CD8-positive, alpha-beta memory T cell (primary cell): ENCODE results near the gene NOL4L. TPM values are rescaled to one million over a fixed set of nuclear protein-coding genes. Genes with fewer than 3 reads are reported as not detected.

Source experiments
- CTCF ChIA-PET: fragments of 350-600 bp; sonication (Branson Sonifier 250); formaldehyde crosslinking; loops from one replicate; lab custom pipeline; 2021; ENCODE audit warnings: antibody characterized with exemption; lab: Charles Lee
- POLR2A ChIA-PET: fragments of 350-600 bp; sonication (Branson Sonifier 250); formaldehyde crosslinking; loops from one replicate; lab custom pipeline; 2021; ENCODE audit warnings: antibody characterized with exemption; lab: Charles Lee
- DNase-seq, 5 donors: peaks; one replicate each; pipeline versions ENCODE4 v3.0.0 to v3.0.0-alpha.2; 2020 to 2022; ENCODE audit warnings: mixed read lengths in 1 of 5
- H3K27ac ChIP-seq: one replicate; pipeline ENCODE4 v1.7.0; 2013; ENCODE audit warnings: low read depth, mild to moderate bottlenecking, low read length, moderate library complexity
- H3K27me3 ChIP-seq: 2 replicates; pipeline ENCODE4 v1.7.0; 2013; ENCODE audit warnings: low read length, mild to moderate bottlenecking; ENCODE audit not compliant: insufficient read depth, poor library complexity, severe bottlenecking
- H3K36me3 ChIP-seq: 2 replicates; pipeline ENCODE4 v1.7.0; 2013; ENCODE audit warnings: mild to moderate bottlenecking, low read length, moderate library complexity; ENCODE audit not compliant: insufficient read depth
- H3K4me1 ChIP-seq: 2 replicates; pipeline ENCODE4 v1.7.0; 2013; ENCODE audit warnings: mild to moderate bottlenecking, low read length, moderate library complexity; ENCODE audit not compliant: insufficient read depth
- H3K4me3 ChIP-seq: 2 replicates; pipeline ENCODE4 v1.7.0; 2013; ENCODE audit warnings: mild to moderate bottlenecking, low read length
- H3K9me3 ChIP-seq: 2 replicates; pipeline ENCODE4 v1.7.0; 2013; ENCODE audit warnings: mild to moderate bottlenecking, low read length
- H3K27ac Mint-ChIP-seq, 8 donors: one replicate each; pipeline ENCODE4 v1.8.0; 2020 to 2021; ENCODE audit warnings: mixed read lengths in 8 of 8, mild to moderate bottlenecking in 6 of 8, inconsistent platforms in 3 of 8, moderate library complexity in 3 of 8
- H3K27me3 Mint-ChIP-seq, 2 donors: one replicate each; pipeline ENCODE4 v1.8.0; 2020 to 2021; ENCODE audit warnings: mixed read lengths in 2 of 2, mild to moderate bottlenecking in 1 of 2, moderate library complexity in 1 of 2
- H3K36me3 Mint-ChIP-seq, 3 donors: one replicate each; pipeline ENCODE4 v1.8.0; 2020 to 2021; ENCODE audit warnings: mixed read lengths in 3 of 3, inconsistent platforms in 1 of 3, mild to moderate bottlenecking in 1 of 3
- H3K4me1 Mint-ChIP-seq, 3 donors: one replicate each; pipeline ENCODE4 v1.8.0; 2020 to 2021; ENCODE audit warnings: mixed read lengths in 3 of 3, inconsistent platforms in 1 of 3, mild to moderate bottlenecking in 1 of 3
- H3K4me3 Mint-ChIP-seq, 7 donors: one replicate each; pipeline ENCODE4 v1.8.0; 2020 to 2021; ENCODE audit warnings: mixed read lengths in 7 of 7, mild to moderate bottlenecking in 6 of 7, moderate library complexity in 4 of 7, inconsistent platforms in 2 of 7
- H3K9me3 Mint-ChIP-seq, 5 donors: one replicate each; pipeline ENCODE4 v1.8.0; 2020 to 2022; ENCODE audit warnings: mixed read lengths in 5 of 5, mild to moderate bottlenecking in 3 of 5, moderate library complexity in 2 of 5, inconsistent platforms in 1 of 5
- polyA plus RNA-seq: library from polyadenylated mRNA; unstranded; fragments of 300-500 nt; fragmentation: Illumina TruSeq; gene quantifications from one replicate; pipeline ENCODE4 v1.2.3, GENCODE V29; 2021
- total RNA-seq, 2 experiments: library from RNA; stranded (reverse); gene quantifications; one replicate each; pipeline ENCODE4 v1.2.3, GENCODE V29; 2021

Gene NOL4L
- total and polyA plus RNA-seq, 3 experiments from 2014 or later: 15.4 to 19.8 (median 15.8) TPM

DNA sequence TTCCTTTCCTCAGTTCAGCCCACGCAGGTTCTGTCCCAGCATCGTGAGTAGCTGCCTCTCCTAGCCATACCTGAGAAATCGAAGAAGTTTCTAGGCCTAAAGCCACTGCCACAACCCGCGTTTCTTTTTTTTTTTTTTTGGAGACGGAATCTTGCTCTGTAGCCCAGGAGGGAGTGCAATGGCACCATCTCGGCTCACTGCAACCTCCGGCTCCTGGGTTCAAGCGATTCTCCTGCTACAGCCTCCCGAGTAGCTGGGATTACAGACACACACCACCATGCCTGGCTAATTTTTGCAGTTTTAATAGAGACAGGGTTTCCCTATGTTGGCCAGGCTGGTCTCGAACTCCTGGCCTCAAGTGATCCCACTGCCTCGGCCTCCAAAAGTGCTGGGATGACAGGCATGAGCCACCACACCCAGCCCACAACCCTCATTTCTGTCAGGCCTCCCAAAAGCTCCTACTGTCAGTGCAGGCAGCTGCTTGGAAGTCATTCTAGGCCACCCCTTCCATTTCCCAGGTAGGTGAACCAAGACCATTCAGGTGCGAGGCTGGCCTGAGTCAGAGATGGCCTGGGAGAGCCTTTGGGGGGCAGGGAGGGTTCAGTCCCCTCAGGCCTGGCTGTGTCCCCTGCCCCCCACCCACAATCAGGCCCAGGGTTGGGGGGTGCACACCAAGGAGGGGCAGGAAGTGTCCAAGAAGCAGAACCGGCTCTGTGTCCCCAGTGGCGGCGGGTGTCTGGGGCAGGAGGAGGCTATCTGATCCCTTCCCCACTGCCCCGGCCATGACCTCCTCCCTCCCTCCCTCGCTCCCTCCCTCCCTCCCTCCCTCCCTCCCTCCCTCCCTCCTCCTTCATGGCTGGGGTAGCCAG lies 47.2 kb downstream of the NOL4L start:
- POLR2A ChIA-PET: interaction anchor here (1.2 to 2.1 kb wide), 3 partner anchors 10 to 14 kb away, joined by 3 to 18 read pairs (median 7); no protein-coding TSS in a partner anchor
- no peaks in the 10 kb centered on the region for H3K36me3 ChIP-seq

DNA sequence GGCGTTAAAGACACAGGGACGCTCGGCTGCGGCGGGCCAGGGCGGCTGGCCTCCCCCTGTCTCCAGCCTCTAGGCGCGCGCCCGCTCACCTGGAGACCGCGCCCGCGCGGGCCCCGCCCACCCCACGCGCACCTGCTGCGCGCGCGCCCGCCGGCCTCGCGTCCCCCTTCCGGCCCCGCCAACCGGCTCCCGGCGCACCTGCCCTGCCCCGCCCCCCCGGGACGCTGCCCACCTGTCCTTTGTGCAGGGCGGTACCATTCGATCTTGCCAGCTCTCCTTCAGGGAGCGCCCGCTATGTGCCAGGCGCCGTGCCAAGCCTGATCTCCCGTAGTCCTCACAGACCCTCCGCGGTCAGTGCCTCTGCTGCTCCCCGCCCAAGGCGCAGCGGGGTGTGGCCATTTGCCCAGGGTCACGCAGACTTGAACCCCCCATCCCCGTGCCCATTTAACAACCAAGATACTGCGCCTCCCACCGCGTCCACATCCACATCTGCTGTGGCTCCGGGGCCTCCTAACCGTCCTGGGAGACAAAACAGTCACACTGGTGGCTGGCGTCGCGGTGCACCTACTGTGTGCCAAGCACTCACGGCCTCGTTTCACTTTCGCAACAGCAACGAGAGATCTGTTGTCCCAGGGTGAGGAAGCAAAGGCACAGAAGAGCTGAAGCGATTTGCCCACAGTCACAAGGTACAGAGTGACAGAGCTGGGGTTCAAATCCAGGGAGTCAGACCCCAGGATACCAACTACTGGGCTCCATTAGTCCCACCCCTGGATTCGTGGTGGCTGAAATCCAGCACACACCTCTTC lies 48.1 kb downstream of the NOL4L start:
- H3K4me3 ChIP-seq: peak overlapping the region; percentile 63
- H3K27me3 ChIP-seq: no peaks in the 10 kb centered on the region
- no peaks in the 10 kb centered on the region for H3K36me3 ChIP-seq
- CTCF ChIA-PET: interaction anchor here (1.0 to 13.4 kb wide), 5 partner anchors 13 to 115 kb away, joined by 3 to 227 read pairs (median 3); partner anchors contain the start of gene NOL4L
- H3K36me3 Mint-ChIP-seq: peaks cover 0 to 4% (median 0%) of the 10 kb centered on the region in 3 donors
- H3K4me3 Mint-ChIP-seq: peak overlapping the region; percentile 92 to 97 (median 93)
- no peaks in the 10 kb centered on the region for H3K9me3 Mint-ChIP-seq
- POLR2A ChIA-PET: interaction anchor here (1.2 to 4.2 kb wide), 5 partner anchors 9 to 178 kb away, joined by 3 to 38 read pairs (median 7); partner anchors contain the start of gene ASXL1
- H3K27me3 Mint-ChIP-seq: peaks cover 0 to 3% of the 10 kb centered on the region in 2 donors
- H3K4me1 ChIP-seq: peaks cover 88% of the 10 kb centered on the region
- H3K27ac ChIP-seq: peak overlapping the region; percentile 76
- no peaks in the 10 kb centered on the region for H3K9me3 ChIP-seq
- peak overlapping the region; percentile 96 to 100 (median 98) for H3K27ac Mint-ChIP-seq
- DNase-seq: peak; percentile 56 to 84 (median 66)
- peaks cover 80 to 88% (median 87%) of the 10 kb centered on the region in 3 donors for H3K4me1 Mint-ChIP-seq

More for the DNA sequence above, 47.2 kb downstream of the NOL4L start:
- peaks cover 0 to 3% of the 10 kb centered on the region in 2 donors for H3K27me3 Mint-ChIP-seq
- H3K4me1 Mint-ChIP-seq: peaks cover 80 to 88% (median 87%) of the 10 kb centered on the region in 3 donors
- DNase-seq: no peak
- Histone ChIP-seq H3K4me1 (peaks cover 88% of the 10 kb centered on the region), H3K4me3 (peak overlapping the region; percentile 63), H3K27ac (peak overlapping the region; percentile 76), H3K9me3 (no peaks in the 10 kb centered on the region), H3K27me3 (no peaks in the 10 kb centered on the region)
- CTCF ChIA-PET: interaction anchor here (1.0 to 13.4 kb wide), 5 partner anchors 14 to 114 kb away, joined by 3 to 227 read pairs (median 3); partner anchors contain the start of gene NOL4L
- peak overlapping the region; percentile 96 to 100 (median 98) for H3K27ac Mint-ChIP-seq
- H3K9me3 Mint-ChIP-seq: no peaks in the 10 kb centered on the region
- peaks cover 0 to 9% (median 0%) of the 10 kb centered on the region in 3 donors for H3K36me3 Mint-ChIP-seq
- peak overlapping the region; percentile 92 to 97 (median 93) for H3K4me3 Mint-ChIP-seq

DNA sequence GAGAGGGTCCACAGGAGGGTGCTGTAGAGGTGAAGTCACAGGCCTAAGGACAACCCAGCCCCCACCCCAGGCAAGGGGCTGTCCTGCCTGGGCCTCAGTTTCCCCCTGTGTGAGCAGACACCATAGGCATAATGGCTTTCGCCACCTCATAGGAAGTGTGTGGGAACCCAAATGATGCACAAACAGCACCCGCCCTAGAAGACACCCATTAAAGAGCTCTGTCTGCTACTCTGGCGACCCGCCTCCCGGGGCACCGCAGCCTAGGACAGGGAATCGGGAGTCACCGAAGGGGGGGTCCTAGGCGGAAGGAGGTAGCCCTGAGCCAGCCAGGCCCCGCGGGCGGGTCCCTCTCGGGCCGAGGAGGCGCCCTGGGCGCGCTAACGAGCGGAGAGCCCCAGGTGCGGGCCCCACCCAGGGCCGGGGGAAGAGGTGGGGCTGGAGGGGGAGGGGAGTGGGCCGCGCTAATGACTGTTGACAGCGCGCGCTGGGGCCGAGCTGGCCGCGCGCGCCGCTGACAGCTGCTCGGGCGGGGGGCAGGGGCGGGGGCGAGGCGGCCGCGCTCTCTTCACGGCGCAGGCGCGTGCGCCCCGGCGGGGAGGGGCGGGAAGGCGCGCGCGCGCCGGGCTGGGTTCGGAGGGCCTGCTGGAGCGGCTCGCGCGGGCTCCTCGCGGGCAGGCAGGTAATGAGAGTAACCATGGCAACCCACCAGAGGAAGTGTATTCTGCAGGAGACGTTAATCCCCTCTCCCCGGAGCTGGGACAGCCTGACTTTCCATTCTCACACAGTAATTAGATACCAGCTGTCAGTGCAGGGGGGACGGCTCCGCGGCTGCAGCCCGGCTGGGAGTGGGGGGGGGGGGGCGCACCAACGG lies 48.9 kb downstream of the NOL4L start:
- Histone ChIP-seq H3K9me3 (no peaks in the 10 kb centered on the region), H3K4me1 (peaks cover 84% of the 10 kb centered on the region), H3K36me3 (no peaks in the 10 kb centered on the region), H3K27ac (peak overlapping the region; percentile 75), H3K4me3 (peak overlapping the region; percentile 54), H3K27me3 (no peaks in the 10 kb centered on the region)
- Mint-ChIP-seq H3K36me3 (peaks cover 0 to 4% (median 3%) of the 10 kb centered on the region in 3 donors), H3K9me3 (no peaks in the 10 kb centered on the region), H3K4me1 (peaks cover 80 to 89% (median 89%) of the 10 kb centered on the region in 3 donors), H3K27me3 (peaks cover 0 to 3% of the 10 kb centered on the region in 2 donors), H3K4me3 (peak overlapping the region; percentile 77 to 95 (median 85)), H3K27ac (peak overlapping the region; percentile 90 to 100 (median 97))
- ChIA-PET POLR2A (interaction anchor here (0.7 to 4.2 kb wide), 6 partner anchors 8 to 207 kb away, joined by 3 to 38 read pairs (median 4); partner anchors contain the start of genes ASXL1 and COMMD7), CTCF (interaction anchor here (0.9 to 13.4 kb wide), 5 partner anchors 12 to 117 kb away, joined by 3 to 227 read pairs (median 27); partner anchors contain the start of gene NOL4L)
- DNase-seq: peak; percentile 73 to 91 (median 75)

DNA sequence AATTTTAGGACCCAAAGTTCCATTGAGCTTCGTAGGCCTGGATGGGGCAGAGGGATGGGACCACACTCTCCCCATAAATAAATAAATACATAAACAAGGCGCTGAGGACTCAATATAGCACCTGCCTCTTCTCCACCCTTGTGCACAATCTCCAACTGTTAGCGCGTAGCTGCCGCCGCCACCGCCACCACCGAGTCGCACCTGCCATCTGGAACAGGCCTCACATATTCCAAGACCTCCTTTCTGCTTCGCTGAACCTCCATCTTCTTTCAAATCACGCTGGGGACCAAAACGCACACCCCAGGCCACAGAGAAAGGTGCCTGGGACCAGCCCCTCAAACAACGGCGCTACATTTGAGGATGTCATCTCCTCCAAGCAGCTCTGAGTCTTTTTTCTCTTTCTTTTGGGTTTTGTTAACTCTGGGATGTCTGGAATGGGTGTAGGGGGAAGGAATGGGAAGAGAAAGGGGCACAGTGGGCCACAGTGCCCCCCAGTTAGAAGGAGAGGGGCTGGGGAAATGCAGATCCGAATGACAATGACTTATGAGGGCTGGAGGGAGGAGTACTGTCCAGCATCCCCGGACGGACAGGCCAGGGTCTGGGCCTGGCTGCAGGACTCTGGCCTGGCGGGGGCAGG lies 49.7 kb downstream of the NOL4L start:
- peaks cover 75 to 88% (median 88%) of the 10 kb centered on the region in 3 donors for H3K4me1 Mint-ChIP-seq
- peaks cover 0 to 3% of the 10 kb centered on the region in 2 donors for H3K27me3 Mint-ChIP-seq
- no peaks in the 10 kb centered on the region for H3K9me3 Mint-ChIP-seq
- no peaks in the 10 kb centered on the region for H3K36me3 ChIP-seq
- H3K27ac Mint-ChIP-seq: peak overlapping the region; percentile 90 to 100 (median 97)
- H3K4me3 Mint-ChIP-seq: peak overlapping the region; percentile 77 to 95 (median 81)
- peak; percentile 24 to 66 (median 55) for DNase-seq
- CTCF ChIA-PET: interaction anchor here (0.9 to 13.4 kb wide), 6 partner anchors 11 to 117 kb away, joined by 3 to 227 read pairs (median 6); partner anchors contain the start of gene NOL4L
- H3K9me3 ChIP-seq: no peaks in the 10 kb centered on the region
- peaks cover 0 to 4% (median 3%) of the 10 kb centered on the region in 3 donors for H3K36me3 Mint-ChIP-seq
- H3K27me3 ChIP-seq: no peaks in the 10 kb centered on the region
- POLR2A ChIA-PET: interaction anchor here (0.6 to 4.2 kb wide), 8 partner anchors 12 to 765 kb away, joined by 3 to 38 read pairs (median 4); partner anchors contain the start of genes ASXL1 and COMMD7
- peak overlapping the region; percentile 75 for H3K27ac ChIP-seq
- H3K4me3 ChIP-seq: peak overlapping the region; percentile 54
- peaks cover 77% of the 10 kb centered on the region for H3K4me1 ChIP-seq

DNA sequence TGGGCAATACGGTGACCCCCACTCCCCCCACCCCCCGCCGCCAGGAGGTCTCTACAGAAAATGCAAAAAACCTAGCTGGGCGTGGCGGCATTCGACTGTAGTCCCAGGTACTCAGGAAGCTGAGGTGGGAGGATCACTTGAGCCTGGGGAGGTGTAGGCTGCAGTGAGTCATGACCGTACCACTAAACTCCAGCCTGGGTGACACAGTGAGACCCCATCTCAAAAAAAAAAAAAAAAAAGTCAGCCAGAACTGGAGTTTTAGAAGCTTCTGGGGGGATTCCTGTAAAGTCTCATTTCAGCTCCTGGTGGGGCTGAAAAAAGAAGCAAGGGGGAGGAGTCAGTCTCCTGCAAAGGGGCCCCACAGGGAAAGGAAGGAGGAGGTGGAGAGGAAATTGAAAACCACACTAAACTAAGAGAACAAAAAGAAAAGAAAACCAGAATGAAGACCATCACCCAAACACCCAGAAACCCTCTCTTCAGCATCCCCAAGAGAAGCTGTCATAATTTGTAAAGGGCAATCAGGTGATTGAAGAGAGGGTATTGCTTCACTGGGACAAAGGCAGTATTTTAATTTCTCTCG lies 50.4 kb downstream of the NOL4L start:
- H3K4me3 Mint-ChIP-seq: peak overlapping the region; percentile 77 to 95 (median 81)
- Histone ChIP-seq H3K4me1 (peaks cover 73% of the 10 kb centered on the region), H3K27ac (peak overlapping the region; percentile 75), H3K9me3 (no peaks in the 10 kb centered on the region), H3K36me3 (no peaks in the 10 kb centered on the region), H3K4me3 (peak overlapping the region; percentile 54), H3K27me3 (no peaks in the 10 kb centered on the region)
- peaks cover 0 to 3% of the 10 kb centered on the region in 2 donors for H3K27me3 Mint-ChIP-seq
- H3K4me1 Mint-ChIP-seq: peaks cover 72 to 88% (median 84%) of the 10 kb centered on the region in 3 donors
- H3K27ac Mint-ChIP-seq: peak overlapping the region; percentile 90 to 100 (median 97)
- peak; percentile 39 to 78 (median 57) for DNase-seq
- ChIA-PET POLR2A (interaction anchor here (0.6 to 4.2 kb wide), 4 partner anchors 12 to 764 kb away, joined by 4 to 38 read pairs (median 7); no protein-coding TSS in a partner anchor), CTCF (interaction anchor here (0.9 to 13.4 kb wide), 5 partner anchors 11 to 118 kb away, joined by 3 to 227 read pairs (median 7); partner anchors contain the start of gene NOL4L)
- peaks cover 0 to 4% (median 3%) of the 10 kb centered on the region in 3 donors for H3K36me3 Mint-ChIP-seq
- no peaks in the 10 kb centered on the region for H3K9me3 Mint-ChIP-seq

DNA sequence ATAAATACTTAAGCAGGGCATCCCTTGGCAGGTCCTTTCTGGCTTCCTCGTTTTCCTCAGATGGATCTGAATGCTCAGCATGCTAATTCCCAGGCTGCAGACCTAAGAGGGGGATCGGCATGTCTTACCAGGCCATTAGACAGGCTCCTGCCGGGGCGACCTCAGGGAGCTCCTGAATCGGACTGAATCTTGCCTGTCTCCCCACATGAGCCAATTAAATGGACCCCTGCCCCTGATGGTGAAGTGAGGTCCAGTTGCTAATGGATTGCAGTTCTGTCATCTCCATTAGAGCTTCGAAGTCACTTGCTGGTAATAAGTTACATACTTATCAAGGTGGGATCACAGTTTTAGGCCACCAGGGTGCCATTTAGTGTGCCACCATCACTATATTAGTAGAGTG lies 51.4 kb downstream of the NOL4L start:
- POLR2A ChIA-PET: interaction anchor here (4.2 kb wide), 1 partner anchor 11 kb away, joined by 38 read pairs; no protein-coding TSS in a partner anchor

More for the DNA sequence above, 51.4 kb downstream of the NOL4L start:
- Mint-ChIP-seq H3K27me3 (peaks cover 0 to 3% of the 10 kb centered on the region in 2 donors), H3K27ac (peak overlapping the region; percentile 90 to 100 (median 97)), H3K4me3 (peak overlapping the region in 6 of 7 donors; percentile 61 to 88 (median 79)), H3K36me3 (peaks cover 0 to 4% (median 3%) of the 10 kb centered on the region in 3 donors), H3K9me3 (no peaks in the 10 kb centered on the region), H3K4me1 (peaks cover 70 to 89% (median 84%) of the 10 kb centered on the region in 3 donors)
- Histone ChIP-seq H3K27ac (no peak overlapping the region), H3K4me3 (peak overlapping the region; percentile 19), H3K27me3 (no peaks in the 10 kb centered on the region), H3K4me1 (peaks cover 73% of the 10 kb centered on the region), H3K36me3 (no peaks in the 10 kb centered on the region), H3K9me3 (no peaks in the 10 kb centered on the region)
- CTCF ChIA-PET: interaction anchor here (5.0 to 13.4 kb wide), 2 partner anchors 10 to 119 kb away, joined by 27 to 227 read pairs; no protein-coding TSS in a partner anchor
- DNase-seq: no peak
